ENCODE measurements around the gene SLC1A7. TPM values are rescaled to one million over a fixed set of nuclear protein-coding genes. Genes with fewer than 3 reads are reported as not detected.

Gene SLC1A7
- total and polyA plus RNA-seq, 2 of the 13 experiments (the other 11 are each of a cell fraction or from before 2014, with no cell fraction given) = 0.04 to 2.0 TPM

- peak; percentile 51; the same call in 1 of the 2 replicates for TF ChIP-seq FOXJ3 (CRISPR knock-in tag; IDR thresholded peaks at IDR 0.05; ENCODE audit: borderline replicate concordance)
- peak; percentile 97; the same call in 2 of the 3 replicates for TF ChIP-seq MXI1 (IDR thresholded peaks at IDR 0.05; ENCODE audit: borderline replicate concordance, low read depth, low read length)
- TF ChIP-seq ZNF501 (CRISPR knock-in tag; IDR thresholded peaks at IDR 0.05) = peak; percentile 84
- peak; percentile 82 for TF ChIP-seq HNRNPK (IDR thresholded peaks at IDR 0.05; ENCODE audit: low read depth, low read length, poor library complexity, severe bottlenecking)
- peak; percentile 34; the same call in 1 of the 2 replicates for TF ChIP-seq HNF1A (IDR thresholded peaks at IDR 0.05; ENCODE audit: low read depth)
- TF ChIP-seq HNF1A (CRISPR knock-in tag; IDR thresholded peaks at IDR 0.05; ENCODE audit: borderline replicate concordance) = peak; percentile 66; the same call in 1 of the 2 replicates
- no peak for TF ChIP-seq SMYD3 (CRISPR knock-in tag; IDR thresholded peaks at IDR 0.05)
- TF ChIP-seq HDAC1 (CRISPR knock-in tag; IDR thresholded peaks at IDR 0.05) = peak; percentile 96
- no peak for TF ChIP-seq ZNF576 (CRISPR knock-in tag; IDR thresholded peaks at IDR 0.05)
- TF ChIP-seq ZNF775 (CRISPR knock-in tag; IDR thresholded peaks at IDR 0.05; ENCODE audit: borderline replicate concordance) = no peak
- peak; percentile 78; the same call in 1 of the 2 replicates for TF ChIP-seq GFI1 (CRISPR knock-in tag; IDR thresholded peaks at IDR 0.05; ENCODE audit: borderline replicate concordance)
- 0 out of 2 replicates have a peak, but pooled peaks have one; percentile 50 for TF ChIP-seq ZNF577 (CRISPR knock-in tag; IDR thresholded peaks at IDR 0.05; ENCODE audit: borderline replicate concordance, low read depth)
- TF ChIP-seq FOXO1 (CRISPR knock-in tag; IDR thresholded peaks at IDR 0.05) = peak; percentile 85; the same call in 1 of the 2 replicates
- peak; percentile 16; the same call in 1 of the 2 replicates for TF ChIP-seq ZNF441 (CRISPR knock-in tag; IDR thresholded peaks at IDR 0.05; ENCODE audit: borderline replicate concordance)
- TF ChIP-seq GLI4 (CRISPR knock-in tag; IDR thresholded peaks at IDR 0.05; ENCODE audit: borderline replicate concordance) = peak; percentile 69; the same call in 1 of the 2 replicates
- TF ChIP-seq ZNF276 (CRISPR knock-in tag; IDR thresholded peaks at IDR 0.05; ENCODE audit: low read depth) = no peak
- no peak for TF ChIP-seq ZNF512 (CRISPR knock-in tag; IDR thresholded peaks at IDR 0.05)
Observed at GRCh38 chr1:53121319-53122172, 20.9 kb downstream of the SLC1A7 start (continued).

Measured in HepG2 (cell line).